Upper lobe of left lung (tissue), 6 donors: ENCODE measurements around the gene MYBPH. TPM values are rescaled to one million over a fixed set of nuclear protein-coding genes. Genes with fewer than 3 reads are reported as not detected.

Experiments
- ATAC-seq, 2 donors: fragments of 200-7000 bp; cut with Tn5 transposase; one replicate each; pipeline ENCODE4 v1.9.1; 2022; ENCODE audit warnings: mild to moderate bottlenecking in 2 of 2, moderate library complexity in 2 of 2; ENCODE audit not compliant: low FRiP score in 2 of 2
- DNase-seq, 2 donors: peaks; one replicate each; pipeline ENCODE4 v3.0.0-alpha.2; 2019 to 2020
- H3K27ac ChIP-seq, 4 donors: fragments of 200-600 bp; sonication (generic); one replicate each; pipeline ENCODE4 v1.5.1; 2016 to 2019
- H3K27me3 ChIP-seq, 4 donors: fragments of 200-600 bp; sonication (generic); one replicate each; pipeline ENCODE4 v1.5.1; 2017 to 2019
- H3K36me3 ChIP-seq, 4 donors: fragments of 200-600 bp; sonication (generic); one replicate each; pipeline ENCODE4 v1.5.1; 2016 to 2019
- H3K4me1 ChIP-seq, 4 donors: fragments of 200-600 bp; sonication (generic); one replicate each; pipeline ENCODE4 v1.5.1; 2018 to 2019
- H3K4me3 ChIP-seq, 4 donors: fragments of 200-600 bp; sonication (generic); one replicate each; pipeline ENCODE4 v1.5.1; 2017 to 2019; ENCODE audit warnings: mild to moderate bottlenecking in 2 of 4, moderate library complexity in 1 of 4
- H3K9me3 ChIP-seq, 4 donors: fragments of 200-600 bp; sonication (generic); one replicate each; pipeline ENCODE4 v1.5.1; 2018 to 2019
- CTCF ChIP-seq, 6 experiments: fragments of 450-650 bp in 4 of 6; fragments of 200-600 bp in 2 of 6; sonication (generic) in 2 of 6; IDR thresholded peaks; one replicate each; pipeline ENCODE4 v1.5.1; 2016 to 2019; ENCODE audit warnings: antibody characterized with exemption in 6 of 6
- EP300 ChIP-seq, 4 donors: sonication (generic); formaldehyde crosslinking; IDR thresholded peaks; one replicate each; pipeline ENCODE4 v1.5.1; 2017; ENCODE audit warnings: antibody characterized with exemption in 4 of 4, control low read depth in 2 of 4
- POLR2A ChIP-seq, 4 donors: fragments of 450-650 bp; IDR thresholded peaks; one replicate each; pipeline ENCODE4 v1.5.1; 2016 to 2017; ENCODE audit warnings: antibody characterized with exemption in 4 of 4, mild to moderate bottlenecking in 2 of 4
- POLR2AphosphoS5 ChIP-seq, 2 donors: sonication (generic); formaldehyde crosslinking; IDR thresholded peaks; one replicate each; pipeline ENCODE4 v1.5.1; 2017; ENCODE audit warnings: antibody characterized with exemption in 2 of 2
- WGBS, 2 donors: methylation state at CpG; one replicate each; pipeline ENCODE4 v1.1.5; 2017 to 2018; 5-methylcytosine and 5-hydroxymethylcytosine counted together
- total RNA-seq, 6 donors: library from RNA; depleted of rRNA in 4 of 6; stranded (reverse); fragments of >200 nt in 4 of 6; gene quantifications; one replicate each; pipeline versions ENCODE4 v1.1.0 to v1.2.1, GENCODE V29; 2016 to 2021
- donor health status: DM: no; HTN: no; CAD: no; lungs with moderate emphysema.
- donor health status: DM: no; HTN: yes; CAD: no; lungs with severe emphysema.

Gene MYBPH
- total RNA-seq, 6 donors from 2014 or later: 0.13 to 0.39 (median 0.15) TPM; not detected in 3

- Histone ChIP-seq H3K4me1 (peaks cover 24 to 34% (median 29%) of the 10 kb centered on the region in 4 donors), H3K36me3 (no peaks in the 10 kb centered on the region), H3K9me3 (no peaks in the 10 kb centered on the region), H3K27ac (no peak overlapping the region), H3K4me3 (no peak overlapping the region), H3K27me3 (peaks cover 0 to 14% (median 4%) of the 10 kb centered on the region in 4 donors)
- 68 to 74% methylated on average over 5 of the region's 5 CpGs for WGBS, 2 donors
- TF ChIP-seq POLR2A (IDR thresholded peaks at IDR 0.05): no peak
- TF ChIP-seq CTCF (IDR thresholded peaks at IDR 0.05): no peak
- TF ChIP-seq POLR2AphosphoS5 (IDR thresholded peaks at IDR 0.05): no peak
- no peak for TF ChIP-seq EP300 (IDR thresholded peaks at IDR 0.05)
- ATAC-seq (no peak), DNase-seq (no peak)
Measured at GRCh38 chr1:203124546-203125317, 50.9 kb downstream of the MYBPH start.

- no peak for TF ChIP-seq POLR2A (IDR thresholded peaks at IDR 0.05)
- no peak for TF ChIP-seq EP300 (IDR thresholded peaks at IDR 0.05)
- TF ChIP-seq CTCF (IDR thresholded peaks at IDR 0.05): no peak
- TF ChIP-seq POLR2AphosphoS5 (IDR thresholded peaks at IDR 0.05): no peak
- Histone ChIP-seq H3K4me1 (peaks cover 20 to 27% (median 24%) of the 10 kb centered on the region in 4 donors), H3K9me3 (no peaks in the 10 kb centered on the region), H3K36me3 (no peaks in the 10 kb centered on the region), H3K4me3 (no peak overlapping the region), H3K27ac (no peak overlapping the region), H3K27me3 (peaks cover 0 to 14% (median 4%) of the 10 kb centered on the region in 4 donors)
- 65 to 70% methylated on average over 5 of the region's 5 CpGs for WGBS, 2 donors
- ATAC-seq (no peak), DNase-seq (no peak)
Measured at GRCh38 chr1:203124011-203124410, 51.6 kb downstream of the MYBPH start.

- H3K4me3 ChIP-seq: no peak overlapping the region
- no peak for ATAC-seq
Measured at GRCh38 chr1:203122159-203122558, 53.5 kb downstream of the MYBPH start.

GRCh38 chr1:203121186-203122015, 54.2 kb downstream of the MYBPH start:
- H3K27me3 ChIP-seq: peaks cover 0 to 4% (median 0%) of the 10 kb centered on the region in 4 donors
- WGBS, 2 donors: 51 to 60% methylated on average over 11 of the region's 11 CpGs
- ATAC-seq: no peak

More at GRCh38 chr1:203122159-203122558, 53.5 kb downstream of the MYBPH start:
- no peak for DNase-seq
- Histone ChIP-seq H3K27ac (no peak overlapping the region), H3K36me3 (no peaks in the 10 kb centered on the region), H3K9me3 (no peaks in the 10 kb centered on the region), H3K27me3 (peaks cover 0 to 4% (median 0%) of the 10 kb centered on the region in 4 donors), H3K4me1 (peaks cover 8 to 9% (median 9%) of the 10 kb centered on the region in 4 donors)
- TF ChIP-seq POLR2AphosphoS5 (IDR thresholded peaks at IDR 0.05) (no peak), CTCF (IDR thresholded peaks at IDR 0.05) (no peak), EP300 (IDR thresholded peaks at IDR 0.05) (no peak), POLR2A (IDR thresholded peaks at IDR 0.05) (no peak)
- 78 to 93% methylated on average over 2 of the region's 2 CpGs for WGBS, 2 donors

More at GRCh38 chr1:203121186-203122015, 54.2 kb downstream of the MYBPH start:
- H3K36me3 ChIP-seq: no peaks in the 10 kb centered on the region
- no peak for TF ChIP-seq POLR2A (IDR thresholded peaks at IDR 0.05)
- TF ChIP-seq POLR2AphosphoS5 (IDR thresholded peaks at IDR 0.05): no peak
- TF ChIP-seq CTCF (IDR thresholded peaks at IDR 0.05): no peak
- no peak for TF ChIP-seq EP300 (IDR thresholded peaks at IDR 0.05)
- no peak overlapping the region for H3K4me3 ChIP-seq
- no peak for DNase-seq
- no peak overlapping the region for H3K27ac ChIP-seq
- H3K9me3 ChIP-seq: no peaks in the 10 kb centered on the region
- H3K4me1 ChIP-seq: peaks cover 1 to 4% (median 2%) of the 10 kb centered on the region in 4 donors
